NOMO-1 (cell line): ENCODE data around the gene NCDN.
"Not testable (repeated sequence)": the region's sequence is repeated elsewhere in the genome, so short reads cannot be mapped to it uniquely, and the experiment has no call there.

Source experiments
- DNase-seq, 2 experiments: peaks; one replicate each; lab custom pipeline; 2025; ENCODE audit not compliant: unreplicated experiment in 2 of 2; lab: John Stamatoyannopoulos, UW

NCDN gene

GRCh38 chr1:35568975-35569395 is 11.4 kb downstream of the NCDN start:
- peak; percentile 40 to 57 for DNase-seq

GRCh38 chr1:35569936-35570335 is 12.3 kb downstream of the NCDN start:
- no peak for DNase-seq

GRCh38 chr1:35570589-35571137 is 13.1 kb downstream of the NCDN start:
- DNase-seq = no peak

GRCh38 chr1:35571263-35571662 is 13.7 kb downstream of the NCDN start:
- no peak for DNase-seq

- DNase-seq = no peak
Measured at GRCh38 chr1:35572296-35572695, 14.7 kb downstream of the NCDN start.

- no peak for DNase-seq
Measured at GRCh38 chr1:35573198-35574124, 15.9 kb downstream of the NCDN start, which contains the start of gene TFAP2E. Gene TFAP2E (plus strand): TSS chr1:35573314. CDS start chr1:35573578, 264 bp downstream.

GRCh38 chr1:35574125-35574654 is 16.6 kb downstream of the NCDN start:
- DNase-seq = no peak

GRCh38 chr1:35574655-35575415 is 17.2 kb downstream of the NCDN start:
- no peak for DNase-seq

GRCh38 chr1:35575416-35575958 is 17.9 kb downstream of the NCDN start:
- no peak for DNase-seq

- DNase-seq = no peak
Measured at GRCh38 chr1:35576061-35576765, 18.6 kb downstream of the NCDN start.

GRCh38 chr1:35576766-35577070 is 19.1 kb downstream of the NCDN start:
- DNase-seq = not testable (repeated sequence)

- peak; percentile 69 to 80 for DNase-seq
Measured at GRCh38 chr1:35577071-35577998, 19.7 kb downstream of the NCDN start.

- DNase-seq = no peak
Measured at GRCh38 chr1:35580949-35581388, 23.4 kb downstream of the NCDN start.

- not testable (repeated sequence) for DNase-seq
Measured at GRCh38 chr1:35581621-35582020, 24.0 kb downstream of the NCDN start.

GRCh38 chr1:35585281-35585680 is 27.7 kb downstream of the NCDN start:
- no peak for DNase-seq

GRCh38 chr1:35585805-35586204 is 28.2 kb downstream of the NCDN start:
- DNase-seq = not testable (repeated sequence)

- no peak for DNase-seq
Measured at GRCh38 chr1:35586808-35587207, 29.2 kb downstream of the NCDN start.

- no peak for DNase-seq
Measured at GRCh38 chr1:35587736-35588135, 30.1 kb downstream of the NCDN start.
